Measurements from ENCODE around the gene DNAJB13. TPM values are rescaled to one million over a fixed set of nuclear protein-coding genes. Genes with fewer than 3 reads are reported as not detected.
A peak's percentile ranks its signal among the peaks of the same experiment; 100 is the strongest.

The DNAJB13 gene
- total and polyA plus RNA-seq, 10 of the 15 experiments (the other 5 are each of a cell fraction or from before 2014, with no cell fraction given) = 0.07 to 0.76 (median 0.15) TPM; not detected in 7

DNA sequence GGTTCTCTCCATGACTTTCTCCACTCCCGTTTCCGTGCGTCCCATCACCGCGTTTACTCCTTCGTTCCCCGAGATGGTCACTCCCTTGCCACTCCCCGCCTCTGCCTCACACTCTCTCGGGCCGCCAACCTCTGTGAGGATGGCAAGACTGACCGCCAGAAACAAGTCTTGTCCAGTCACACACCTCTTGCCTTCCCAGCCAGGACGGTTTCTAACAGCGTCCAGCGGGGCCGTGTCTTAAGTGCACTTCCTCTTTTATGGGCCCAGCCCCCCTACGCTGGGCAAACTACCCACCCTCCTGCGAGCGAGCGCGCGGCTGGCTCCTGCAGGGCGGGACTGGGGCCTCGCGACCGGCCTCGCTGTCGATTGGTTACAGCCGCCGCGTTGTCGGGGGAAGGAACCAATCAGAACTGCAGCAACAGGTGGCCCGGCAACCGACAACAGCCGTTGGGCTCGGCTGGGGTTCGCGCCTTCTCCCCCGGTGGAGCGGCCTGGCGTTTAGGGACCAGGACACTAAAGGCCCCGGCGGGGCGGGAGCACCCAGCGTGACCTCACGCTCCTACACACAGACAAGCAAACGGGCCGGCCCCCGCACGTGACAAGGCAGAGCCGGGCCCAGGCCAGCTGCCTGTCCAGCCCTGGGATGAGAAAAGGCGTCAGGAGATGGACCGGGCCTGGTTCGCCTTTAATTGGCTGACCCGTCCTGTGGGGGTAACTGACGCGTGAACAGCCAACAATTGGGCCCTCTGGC lies 32.3 kb downstream of the DNAJB13 start (continued):
- TF ChIP-seq RCOR1 (conservative IDR thresholded peaks at IDR 0.05; ENCODE audit: low read depth, low read length) = no peak
- 0 out of 2 replicates have a peak, but pooled peaks have one; percentile 44 for TF ChIP-seq SIN3A (IDR thresholded peaks at IDR 0.05; ENCODE audit: low read depth, low read length)
- TF ChIP-seq ZNF384 (IDR thresholded peaks at IDR 0.05; ENCODE audit: borderline replicate concordance, low read depth, low read length) = no peak
- peak; percentile 99 for TF ChIP-seq SPI1 (IDR thresholded peaks at IDR 0.05; ENCODE audit: borderline replicate concordance, insufficient read depth, low read depth, low read length)
- TF ChIP-seq, protein P1, sequence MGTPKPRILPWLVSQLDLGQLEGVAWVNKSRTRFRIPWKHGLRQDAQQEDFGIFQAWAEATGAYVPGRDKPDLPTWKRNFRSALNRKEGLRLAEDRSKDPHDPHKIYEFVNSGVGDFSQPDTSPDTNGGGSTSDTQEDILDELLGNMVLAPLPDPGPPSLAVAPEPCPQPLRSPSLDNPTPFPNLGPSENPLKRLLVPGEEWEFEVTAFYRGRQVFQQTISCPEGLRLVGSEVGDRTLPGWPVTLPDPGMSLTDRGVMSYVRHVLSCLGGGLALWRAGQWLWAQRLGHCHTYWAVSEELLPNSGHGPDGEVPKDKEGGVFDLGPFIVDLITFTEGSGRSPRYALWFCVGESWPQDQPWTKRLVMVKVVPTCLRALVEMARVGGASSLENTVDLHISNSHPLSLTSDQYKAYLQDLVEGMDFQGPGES (IDR thresholded peaks at IDR 0.05) = peak; percentile 58; the same call in 1 of the 2 replicates
- TF ChIP-seq, protein P2, sequence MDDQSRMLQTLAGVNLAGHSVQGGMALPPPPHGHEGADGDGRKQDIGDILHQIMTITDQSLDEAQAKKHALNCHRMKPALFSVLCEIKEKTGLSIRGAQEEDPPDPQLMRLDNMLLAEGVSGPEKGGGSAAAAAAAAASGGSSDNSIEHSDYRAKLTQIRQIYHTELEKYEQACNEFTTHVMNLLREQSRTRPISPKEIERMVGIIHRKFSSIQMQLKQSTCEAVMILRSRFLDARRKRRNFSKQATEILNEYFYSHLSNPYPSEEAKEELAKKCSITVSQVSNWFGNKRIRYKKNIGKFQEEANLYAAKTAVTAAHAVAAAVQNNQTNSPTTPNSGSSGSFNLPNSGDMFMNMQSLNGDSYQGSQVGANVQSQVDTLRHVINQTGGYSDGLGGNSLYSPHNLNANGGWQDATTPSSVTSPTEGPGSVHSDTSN (IDR thresholded peaks at IDR 0.05; ENCODE audit: insufficient replicate concordance, low read depth, low read length) = no peak
- TF ChIP-seq, protein P3, sequence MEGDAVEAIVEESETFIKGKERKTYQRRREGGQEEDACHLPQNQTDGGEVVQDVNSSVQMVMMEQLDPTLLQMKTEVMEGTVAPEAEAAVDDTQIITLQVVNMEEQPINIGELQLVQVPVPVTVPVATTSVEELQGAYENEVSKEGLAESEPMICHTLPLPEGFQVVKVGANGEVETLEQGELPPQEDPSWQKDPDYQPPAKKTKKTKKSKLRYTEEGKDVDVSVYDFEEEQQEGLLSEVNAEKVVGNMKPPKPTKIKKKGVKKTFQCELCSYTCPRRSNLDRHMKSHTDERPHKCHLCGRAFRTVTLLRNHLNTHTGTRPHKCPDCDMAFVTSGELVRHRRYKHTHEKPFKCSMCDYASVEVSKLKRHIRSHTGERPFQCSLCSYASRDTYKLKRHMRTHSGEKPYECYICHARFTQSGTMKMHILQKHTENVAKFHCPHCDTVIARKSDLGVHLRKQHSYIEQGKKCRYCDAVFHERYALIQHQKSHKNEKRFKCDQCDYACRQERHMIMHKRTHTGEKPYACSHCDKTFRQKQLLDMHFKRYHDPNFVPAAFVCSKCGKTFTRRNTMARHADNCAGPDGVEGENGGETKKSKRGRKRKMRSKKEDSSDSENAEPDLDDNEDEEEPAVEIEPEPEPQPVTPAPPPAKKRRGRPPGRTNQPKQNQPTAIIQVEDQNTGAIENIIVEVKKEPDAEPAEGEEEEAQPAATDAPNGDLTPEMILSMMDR (IDR thresholded peaks at IDR 0.05 in 2 of 3, conservative IDR thresholded peaks at IDR 0.05 in 1 of 3; ENCODE audit: control insufficient read depth in 2 of 3, extremely low read depth in 1 of 3, insufficient read depth in 1 of 3, low read depth in 3 of 3, low read length in 3 of 3) = no peak
- peak; percentile 60; the same call in 1 of the 2 replicates for TF ChIP-seq GATAD2B (conservative IDR thresholded peaks at IDR 0.05; ENCODE audit: low read depth)
- TF ChIP-seq ZNF207 (IDR thresholded peaks at IDR 0.05; ENCODE audit: borderline replicate concordance) = peak; percentile 78
- TF ChIP-seq KDM1A (IDR thresholded peaks at IDR 0.05; ENCODE audit: borderline replicate concordance) = no peak
- TF ChIP-seq NFYA (IDR thresholded peaks at IDR 0.05; ENCODE audit: borderline replicate concordance, low read depth, low read length) = no peak
- TF ChIP-seq, protein P4, sequence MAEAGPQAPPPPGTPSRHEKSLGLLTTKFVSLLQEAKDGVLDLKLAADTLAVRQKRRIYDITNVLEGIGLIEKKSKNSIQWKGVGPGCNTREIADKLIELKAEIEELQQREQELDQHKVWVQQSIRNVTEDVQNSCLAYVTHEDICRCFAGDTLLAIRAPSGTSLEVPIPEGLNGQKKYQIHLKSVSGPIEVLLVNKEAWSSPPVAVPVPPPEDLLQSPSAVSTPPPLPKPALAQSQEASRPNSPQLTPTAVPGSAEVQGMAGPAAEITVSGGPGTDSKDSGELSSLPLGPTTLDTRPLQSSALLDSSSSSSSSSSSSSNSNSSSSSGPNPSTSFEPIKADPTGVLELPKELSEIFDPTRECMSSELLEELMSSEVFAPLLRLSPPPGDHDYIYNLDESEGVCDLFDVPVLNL (IDR thresholded peaks at IDR 0.05; ENCODE audit: low read depth, low read length) = 0 out of 2 replicates have a peak, but pooled peaks have one; percentile 62
- no peak; the same call in 1 of the 2 replicates for TF ChIP-seq MYB (IDR thresholded peaks at IDR 0.05; ENCODE audit: borderline replicate concordance, low read depth, low read length)
- TF ChIP-seq CBFB (IDR thresholded peaks at IDR 0.05; ENCODE audit: low read depth) = 0 out of 2 replicates have a peak, but pooled peaks have one; percentile 15
- TF ChIP-seq HDGF (IDR thresholded peaks at IDR 0.05) = peak; percentile 82
- TF ChIP-seq RAD51 (IDR thresholded peaks at IDR 0.05) = no peak
- TF ChIP-seq JUNB (IDR thresholded peaks at IDR 0.05) = no peak
- TF ChIP-seq KLF5 (IDR thresholded peaks at IDR 0.05; ENCODE audit: partially characterized antibody) = peak; percentile 75
- TF ChIP-seq, protein P5, sequence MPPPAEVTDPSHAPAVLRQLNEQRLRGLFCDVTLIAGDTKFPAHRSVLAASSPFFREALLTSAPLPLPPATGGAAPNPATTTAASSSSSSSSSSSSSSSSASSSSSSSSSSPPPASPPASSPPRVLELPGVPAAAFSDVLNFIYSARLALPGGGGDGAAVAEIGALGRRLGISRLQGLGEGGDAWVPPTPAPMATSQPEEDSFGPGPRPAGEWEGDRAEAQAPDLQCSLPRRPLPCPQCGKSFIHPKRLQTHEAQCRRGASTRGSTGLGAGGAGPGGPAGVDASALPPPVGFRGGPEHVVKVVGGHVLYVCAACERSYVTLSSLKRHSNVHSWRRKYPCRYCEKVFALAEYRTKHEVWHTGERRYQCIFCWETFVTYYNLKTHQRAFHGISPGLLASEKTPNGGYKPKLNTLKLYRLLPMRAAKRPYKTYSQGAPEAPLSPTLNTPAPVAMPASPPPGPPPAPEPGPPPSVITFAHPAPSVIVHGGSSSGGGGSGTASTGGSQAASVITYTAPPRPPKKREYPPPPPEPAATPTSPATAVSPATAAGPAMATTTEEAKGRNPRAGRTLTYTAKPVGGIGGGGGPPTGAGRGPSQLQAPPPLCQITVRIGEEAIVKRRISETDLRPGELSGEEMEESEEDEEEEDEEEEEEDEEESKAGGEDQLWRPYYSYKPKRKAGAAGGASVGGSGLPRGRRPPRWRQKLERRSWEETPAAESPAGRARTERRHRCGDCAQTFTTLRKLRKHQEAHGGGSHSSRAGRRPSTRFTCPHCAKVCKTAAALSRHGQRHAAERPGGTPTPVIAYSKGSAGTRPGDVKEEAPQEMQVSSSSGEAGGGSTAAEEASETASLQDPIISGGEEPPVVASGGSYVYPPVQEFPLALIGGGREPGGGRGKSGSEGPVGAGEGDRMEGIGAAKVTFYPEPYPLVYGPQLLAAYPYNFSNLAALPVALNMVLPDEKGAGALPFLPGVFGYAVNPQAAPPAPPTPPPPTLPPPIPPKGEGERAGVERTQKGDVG (CRISPR knock-in tag; IDR thresholded peaks at IDR 0.05) = no peak
- TF ChIP-seq IKZF1 (conservative IDR thresholded peaks at IDR 0.05) = peak; percentile 86
- TF ChIP-seq POLR2AphosphoS2 (IDR thresholded peaks at IDR 0.05; ENCODE audit: low read depth, low read length) = peak; percentile 55; the same call in 1 of the 2 replicates

Measured in GM12878 (cell line).